Mononuclear cell (primary cell): ENCODE data around the gene ARNT2. TPM values are rescaled to one million over a fixed set of nuclear protein-coding genes. Genes with fewer than 3 reads are reported as not detected.

Experiments
- H3K27me3 ChIP-seq: 2 replicates; pipeline ENCODE4 v1.6.0; 2011; ENCODE audit warnings: low read length, control low read depth; ENCODE audit not compliant: insufficient read depth
- H3K4me1 ChIP-seq: 2 replicates; pipeline ENCODE4 v1.5.1; 2011; ENCODE audit warnings: mild to moderate bottlenecking, low read length, control low read depth; ENCODE audit not compliant: insufficient read depth
- H3K4me3 ChIP-seq: 2 replicates; pipeline ENCODE4 v1.5.1; 2011; ENCODE audit warnings: mild to moderate bottlenecking, low read length, moderate library complexity
- H3K9me3 ChIP-seq: 2 replicates; pipeline ENCODE4 v1.5.1; 2011; ENCODE audit warnings: low read depth, mild to moderate bottlenecking, control low read depth, low read length
- total RNA-seq: library from RNA; depleted of rRNA; stranded (reverse); fragments of >200 nt; gene quantifications from one replicate; pipeline ENCODE4 v1.2.3, GENCODE V29; 2012

The ARNT2 gene
- total RNA-seq, 1 donor, result not detected

DNA sequence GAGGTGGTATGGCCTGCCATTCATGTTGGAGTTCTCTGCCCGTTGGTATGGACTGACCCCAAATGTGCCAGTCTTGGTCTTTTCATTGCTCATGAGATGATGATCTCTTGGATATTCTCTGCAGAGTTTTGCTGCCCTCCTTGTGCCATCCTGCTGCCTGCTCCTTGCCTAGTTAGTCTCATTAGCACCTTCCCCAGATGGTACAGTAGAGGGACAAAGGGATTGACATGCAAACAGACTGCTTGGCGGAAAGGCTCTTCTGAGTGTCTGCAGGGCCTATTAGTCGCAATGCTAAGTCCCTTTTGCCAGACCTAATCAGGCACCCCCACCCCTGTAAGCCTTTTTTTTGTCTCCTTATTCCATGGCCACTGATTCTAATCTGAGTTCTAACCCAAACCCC lies 90.6 kb downstream of the ARNT2 start:
- peaks cover 6% of the 10 kb centered on the region for H3K4me1 ChIP-seq
- no peaks in the 10 kb centered on the region for H3K9me3 ChIP-seq
- H3K4me3 ChIP-seq, result no peak overlapping the region
- no peaks in the 10 kb centered on the region for H3K27me3 ChIP-seq

GRCh38 chr15:80495401-80495942 lies 91.3 kb downstream of the ARNT2 start:
- no peaks in the 10 kb centered on the region for H3K4me1 ChIP-seq
- no peaks in the 10 kb centered on the region for H3K9me3 ChIP-seq
- no peaks in the 10 kb centered on the region for H3K27me3 ChIP-seq
- H3K4me3 ChIP-seq, result no peak overlapping the region

DNA sequence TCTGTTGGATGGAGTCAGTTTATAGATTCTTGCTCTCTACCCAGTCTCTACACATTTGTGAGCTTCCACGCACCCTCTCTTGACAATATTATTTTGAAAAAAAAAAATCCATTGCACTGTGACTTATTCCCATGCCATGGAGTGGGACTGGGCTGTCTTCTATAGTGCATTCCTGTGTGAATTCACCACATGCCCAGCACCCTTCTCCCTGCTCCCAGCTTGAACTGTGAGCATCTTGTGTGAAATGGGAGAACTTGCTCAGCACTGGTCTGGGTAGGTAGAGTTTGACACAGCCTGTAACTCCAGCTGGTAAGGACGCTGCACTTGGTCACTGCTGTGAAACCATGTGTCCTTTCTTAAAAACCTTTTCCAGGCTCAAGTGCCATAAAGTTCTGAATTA lies 91.9 kb downstream of the ARNT2 start:
- Histone ChIP-seq H3K4me3 (no peak overlapping the region), H3K27me3 (no peaks in the 10 kb centered on the region), H3K9me3 (no peaks in the 10 kb centered on the region), H3K4me1 (no peaks in the 10 kb centered on the region)

GRCh38 chr15:80497221-80497620 lies 93.0 kb downstream of the ARNT2 start:
- Histone ChIP-seq H3K4me3 (no peak overlapping the region), H3K27me3 (no peaks in the 10 kb centered on the region), H3K9me3 (no peaks in the 10 kb centered on the region), H3K4me1 (no peaks in the 10 kb centered on the region)

- H3K4me3 ChIP-seq, result no peak overlapping the region
- H3K9me3 ChIP-seq, result no peaks in the 10 kb centered on the region
- H3K4me1 ChIP-seq, result no peaks in the 10 kb centered on the region
- H3K27me3 ChIP-seq, result no peaks in the 10 kb centered on the region
These were observed 94.5 kb downstream of the ARNT2 start for GRCh38 chr15:80498652-80499051.

DNA sequence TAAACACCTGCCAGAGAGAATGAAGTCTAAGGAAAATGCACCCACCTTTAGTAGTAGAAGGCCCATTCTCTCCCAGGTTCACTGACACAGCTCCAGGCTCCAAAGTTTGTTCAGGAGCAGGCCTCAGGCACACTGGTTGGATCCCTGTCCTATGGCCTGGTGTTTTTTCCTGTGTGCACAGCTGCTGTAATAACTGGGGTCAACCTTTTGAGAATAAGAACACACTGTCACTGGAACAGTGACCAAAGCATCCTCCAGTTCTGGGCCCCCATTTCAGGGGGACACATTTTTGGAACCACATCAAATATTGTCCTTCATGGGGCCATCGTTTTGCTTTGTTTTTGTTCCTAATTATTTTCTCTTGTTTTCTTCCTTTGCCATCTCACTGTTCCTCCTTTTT lies 95.8 kb downstream of the ARNT2 start:
- Histone ChIP-seq H3K9me3 (no peaks in the 10 kb centered on the region), H3K4me3 (no peak overlapping the region)

DNA sequence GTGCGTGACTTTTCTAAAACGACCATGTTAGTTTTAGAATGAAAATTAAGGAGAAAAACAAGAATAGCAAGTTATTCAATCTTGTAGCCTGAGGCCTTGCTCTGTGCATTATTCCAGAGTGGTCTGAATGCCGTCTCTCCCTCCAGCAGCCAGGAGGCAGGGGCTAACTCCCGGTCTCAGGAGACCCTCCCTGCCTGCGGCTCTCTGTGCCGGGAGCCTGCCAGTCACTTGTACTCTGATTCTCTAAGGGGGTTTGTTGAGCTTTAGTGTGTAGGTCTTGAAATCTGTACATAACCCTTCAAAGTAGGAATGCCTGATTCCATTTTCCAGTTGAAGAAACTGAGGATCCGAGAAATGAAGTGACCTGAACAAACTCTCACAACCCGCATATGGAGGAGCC lies 97.3 kb downstream of the ARNT2 start:
- Histone ChIP-seq H3K4me3 (no peak overlapping the region), H3K4me1 (no peaks in the 10 kb centered on the region), H3K27me3 (no peaks in the 10 kb centered on the region), H3K9me3 (no peaks in the 10 kb centered on the region)

More for the DNA sequence above, 95.8 kb downstream of the ARNT2 start:
- H3K27me3 ChIP-seq, result no peaks in the 10 kb centered on the region
- H3K4me1 ChIP-seq, result no peaks in the 10 kb centered on the region

GRCh38 chr15:80502782-80503181 lies 98.6 kb downstream of the ARNT2 start:
- Histone ChIP-seq H3K9me3 (no peaks in the 10 kb centered on the region), H3K4me3 (no peak overlapping the region), H3K27me3 (no peaks in the 10 kb centered on the region), H3K4me1 (no peaks in the 10 kb centered on the region)

DNA sequence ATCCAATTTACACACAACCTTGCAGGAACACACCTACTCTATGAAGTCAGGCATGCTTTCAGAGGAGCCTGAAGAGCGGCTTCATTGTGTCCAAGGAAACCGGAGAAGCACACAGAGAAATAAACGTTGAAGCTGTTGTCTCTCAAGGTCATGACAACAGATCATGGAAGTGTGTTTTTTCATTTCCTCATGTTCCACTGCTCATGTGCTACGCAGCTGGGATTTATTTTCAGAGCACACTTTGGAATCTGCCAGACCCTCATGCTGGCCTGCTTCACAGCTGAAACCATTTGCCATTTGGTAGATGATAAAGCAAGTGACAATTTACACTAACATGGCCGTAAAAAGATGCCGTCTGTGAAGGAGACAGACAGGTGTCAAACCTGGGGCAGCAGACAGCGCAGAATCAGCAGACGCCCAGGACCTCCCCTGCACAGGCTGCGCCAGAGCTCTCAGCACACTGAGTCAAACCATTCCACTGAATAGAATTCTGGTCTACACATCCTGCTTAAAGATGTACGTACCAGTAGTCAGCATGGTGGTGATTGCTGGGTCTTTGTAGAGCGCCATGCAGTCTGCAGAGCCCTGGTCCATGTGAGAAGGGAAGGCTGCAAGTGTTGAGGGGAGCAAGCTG lies 99.3 kb downstream of the ARNT2 start:
- no peak overlapping the region for H3K4me3 ChIP-seq

DNA sequence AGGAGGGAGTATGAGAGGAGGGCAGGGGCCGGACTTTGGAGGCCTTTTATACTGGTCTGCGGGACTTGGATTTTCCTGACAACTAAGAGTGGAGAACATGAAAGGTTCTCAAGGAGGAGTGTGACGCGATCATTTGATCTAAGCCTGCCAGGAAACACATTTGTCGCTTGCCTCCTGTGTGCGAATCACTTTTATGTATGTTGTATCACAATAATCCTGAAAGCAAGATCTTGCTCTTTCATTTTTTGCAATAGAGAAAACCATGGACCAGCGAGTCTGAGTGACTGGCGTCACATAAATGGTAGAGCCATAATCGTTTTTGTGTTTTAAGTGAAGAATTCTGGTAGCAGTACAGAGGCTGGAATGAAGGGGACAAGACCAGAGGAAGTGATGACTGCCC lies 100.7 kb downstream of the ARNT2 start:
- Histone ChIP-seq H3K4me3 (no peak overlapping the region), H3K4me1 (no peaks in the 10 kb centered on the region), H3K27me3 (no peaks in the 10 kb centered on the region), H3K9me3 (no peaks in the 10 kb centered on the region)

More for the DNA sequence above, 99.3 kb downstream of the ARNT2 start:
- Histone ChIP-seq H3K9me3 (no peaks in the 10 kb centered on the region), H3K27me3 (no peaks in the 10 kb centered on the region), H3K4me1 (no peaks in the 10 kb centered on the region)

DNA sequence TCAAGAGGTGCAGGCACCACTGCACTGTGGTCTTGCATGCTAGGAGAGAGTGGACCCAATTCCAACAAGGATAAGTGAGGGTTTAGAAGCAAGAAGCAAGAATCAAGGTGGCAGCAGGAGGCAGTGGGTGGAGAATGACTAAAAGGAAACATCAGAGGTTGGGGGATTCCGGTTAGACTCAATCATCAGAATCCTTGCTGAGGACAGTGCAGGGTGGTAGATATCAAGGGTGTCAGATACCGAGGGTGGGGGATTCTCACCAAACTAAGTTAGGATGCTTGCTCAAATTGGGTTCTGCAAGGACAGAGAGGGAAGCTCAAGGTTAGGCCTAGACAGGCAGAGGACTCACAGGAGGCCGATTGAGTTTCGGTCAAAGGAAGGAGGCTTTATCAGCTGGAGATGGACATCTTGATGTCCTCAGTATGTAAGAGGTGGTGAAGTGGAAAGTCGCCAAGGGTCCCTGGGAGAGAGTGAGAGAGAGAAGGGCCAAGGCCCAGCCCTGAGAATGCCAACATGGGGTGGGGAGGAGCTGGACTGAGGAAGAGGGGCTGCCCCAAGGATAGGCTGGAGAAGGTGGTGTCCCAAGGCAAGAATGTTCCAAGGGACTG lies 102.2 kb downstream of the ARNT2 start:
- Histone ChIP-seq H3K4me3 (no peak overlapping the region), H3K4me1 (no peaks in the 10 kb centered on the region), H3K27me3 (no peaks in the 10 kb centered on the region), H3K9me3 (no peaks in the 10 kb centered on the region)

DNA sequence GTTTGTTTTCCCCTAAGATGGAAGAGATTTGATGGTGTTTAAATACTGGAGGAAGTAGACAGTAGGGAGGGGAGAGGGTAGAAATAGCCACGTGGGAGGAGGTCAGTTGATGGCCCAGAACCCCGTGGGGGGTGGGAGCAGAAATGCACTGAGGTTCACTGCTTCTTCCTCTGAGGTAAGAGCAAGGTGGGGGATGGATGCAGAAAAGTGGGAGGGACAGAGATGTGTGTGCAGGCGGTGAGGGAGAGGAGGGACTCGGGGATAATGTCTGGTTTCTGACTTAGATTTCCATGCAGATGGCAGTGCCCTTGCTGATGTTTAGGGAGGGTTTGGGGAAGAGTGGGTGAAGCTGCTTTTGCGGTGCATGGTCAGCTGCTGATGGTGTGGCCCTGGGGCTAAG lies 102.9 kb downstream of the ARNT2 start:
- Histone ChIP-seq H3K4me1 (no peaks in the 10 kb centered on the region), H3K27me3 (no peaks in the 10 kb centered on the region), H3K4me3 (no peak overlapping the region), H3K9me3 (no peaks in the 10 kb centered on the region)

DNA sequence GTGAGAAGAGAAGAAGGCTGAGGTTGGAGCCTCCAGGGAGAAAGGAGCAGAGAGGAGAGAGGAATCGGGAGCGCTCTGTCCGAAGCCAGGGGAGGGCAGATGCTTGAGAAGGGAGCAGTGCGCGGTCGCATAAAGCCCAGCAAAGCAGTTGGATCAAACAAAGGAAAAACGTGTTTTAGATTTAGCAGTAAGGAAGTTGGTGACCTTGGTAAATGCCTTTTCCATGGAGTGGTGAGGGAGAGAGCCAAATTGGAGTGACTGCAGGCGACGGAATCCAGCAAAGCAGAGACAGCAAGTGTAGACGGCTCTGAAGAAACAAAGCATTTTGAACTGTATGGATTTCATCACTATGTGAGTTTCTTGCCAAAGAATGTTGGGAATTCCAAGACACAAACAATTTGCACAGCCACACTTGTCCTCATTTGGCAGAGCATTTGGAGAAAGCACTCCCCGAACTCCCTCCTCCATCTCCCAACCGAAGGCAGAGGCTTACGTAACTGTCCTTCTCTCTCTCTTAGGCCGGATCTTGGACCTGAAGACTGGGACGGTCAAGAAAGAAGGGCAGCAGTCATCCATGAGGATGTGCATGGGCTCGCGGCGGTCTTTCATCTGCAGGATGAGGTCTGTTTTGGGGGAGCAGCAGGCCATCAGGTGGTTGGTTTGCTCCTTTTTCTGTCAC lies 103.6 kb downstream of the ARNT2 start:
- Histone ChIP-seq H3K4me3 (no peak overlapping the region), H3K4me1 (no peaks in the 10 kb centered on the region), H3K9me3 (no peaks in the 10 kb centered on the region), H3K27me3 (no peaks in the 10 kb centered on the region)

DNA sequence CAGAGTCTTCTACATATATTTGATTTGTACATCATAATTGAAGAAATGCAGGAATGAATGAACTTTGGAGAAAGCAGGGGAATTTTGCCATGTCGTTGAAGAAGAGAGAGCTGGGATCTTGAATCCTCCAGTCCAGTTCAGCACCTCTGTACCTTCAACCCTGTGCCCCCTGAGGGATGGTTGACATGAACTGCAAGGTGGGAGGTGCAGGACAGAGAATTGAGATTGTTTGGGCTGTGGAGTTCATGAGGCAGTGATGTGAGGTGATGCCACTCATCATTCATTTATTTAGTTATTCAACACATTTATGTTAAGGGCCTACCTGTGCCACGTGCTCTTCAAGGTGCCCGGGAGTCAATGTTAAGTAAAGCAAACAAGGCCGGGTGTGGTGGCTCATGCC lies 104.6 kb downstream of the ARNT2 start:
- Histone ChIP-seq H3K4me3 (no peak overlapping the region), H3K27me3 (no peaks in the 10 kb centered on the region), H3K9me3 (no peaks in the 10 kb centered on the region), H3K4me1 (no peaks in the 10 kb centered on the region)

GRCh38 chr15:80509800-80510199 lies 105.6 kb downstream of the ARNT2 start:
- no peaks in the 10 kb centered on the region for H3K4me1 ChIP-seq
- no peak overlapping the region for H3K4me3 ChIP-seq
- H3K27me3 ChIP-seq, result no peaks in the 10 kb centered on the region
- no peaks in the 10 kb centered on the region for H3K9me3 ChIP-seq
